ENCODE data around the gene TMA7. TPM values are rescaled to one million over a fixed set of nuclear protein-coding genes. Genes with fewer than 3 reads are reported as not detected.

TMA7 gene
- total and polyA plus RNA-seq, 4 donors, result 75.2 to 241 (median 113) TPM

DNA sequence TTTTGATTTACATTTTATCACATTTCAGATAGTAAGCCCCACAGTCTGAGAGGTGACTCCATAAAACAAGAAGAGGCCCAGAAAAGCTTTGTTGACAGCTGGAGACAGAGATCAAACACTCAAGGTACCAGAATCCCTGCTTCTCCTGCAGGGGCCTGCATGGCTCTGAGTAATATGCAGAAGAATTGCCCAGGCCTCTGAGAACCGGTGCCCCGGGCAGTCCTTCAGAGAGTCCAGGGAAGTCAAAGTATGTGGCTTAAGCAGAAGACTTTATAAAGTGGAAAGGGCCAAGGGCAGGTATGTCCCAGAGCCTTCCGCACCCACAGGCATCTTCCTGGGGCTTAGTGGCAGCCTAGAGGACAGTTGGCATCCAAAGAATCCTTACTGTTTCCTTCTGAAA, 19.3 kb downstream of the TMA7 start:
- peaks cover 9 to 45% (median 35%) of the 10 kb centered on the region in 4 donors for H3K36me3 ChIP-seq (ENCODE audit: control insufficient read depth in 4 of 4, insufficient read depth in 3 of 4, low read depth in 1 of 4, low read length in 3 of 4)
- no peak for DNase-seq (ENCODE audit: low spot score)
- H3K9me3 ChIP-seq (ENCODE audit: control insufficient read depth in 4 of 4, low read length in 3 of 4), result no peaks in the 10 kb centered on the region
- 92% methylated on average over 3 of the region's 3 CpGs for WGBS
- H3K27ac ChIP-seq (ENCODE audit: low read depth in 1 of 2, low read length in 2 of 2), result no peak overlapping the region
- H3K27me3 ChIP-seq (ENCODE audit: control insufficient read depth in 4 of 4, insufficient read depth in 4 of 4, low read length in 3 of 4), result no peaks in the 10 kb centered on the region
- no peak overlapping the region for H3K4me3 ChIP-seq (ENCODE audit: low read depth in 1 of 3, low read length in 3 of 3)
- TF ChIP-seq FOXA2 (IDR thresholded peaks at IDR 0.05), result no peak
- TF ChIP-seq SP1 (IDR thresholded peaks at IDR 0.05), result no peak
- H3K9ac ChIP-seq (ENCODE audit: low read depth in 1 of 2, low read length in 2 of 2), result no peak overlapping the region
- H3K4me1 ChIP-seq (ENCODE audit: control insufficient read depth in 4 of 4, insufficient read depth in 4 of 4, low read length in 3 of 4), result no peaks in the 10 kb centered on the region

DNA sequence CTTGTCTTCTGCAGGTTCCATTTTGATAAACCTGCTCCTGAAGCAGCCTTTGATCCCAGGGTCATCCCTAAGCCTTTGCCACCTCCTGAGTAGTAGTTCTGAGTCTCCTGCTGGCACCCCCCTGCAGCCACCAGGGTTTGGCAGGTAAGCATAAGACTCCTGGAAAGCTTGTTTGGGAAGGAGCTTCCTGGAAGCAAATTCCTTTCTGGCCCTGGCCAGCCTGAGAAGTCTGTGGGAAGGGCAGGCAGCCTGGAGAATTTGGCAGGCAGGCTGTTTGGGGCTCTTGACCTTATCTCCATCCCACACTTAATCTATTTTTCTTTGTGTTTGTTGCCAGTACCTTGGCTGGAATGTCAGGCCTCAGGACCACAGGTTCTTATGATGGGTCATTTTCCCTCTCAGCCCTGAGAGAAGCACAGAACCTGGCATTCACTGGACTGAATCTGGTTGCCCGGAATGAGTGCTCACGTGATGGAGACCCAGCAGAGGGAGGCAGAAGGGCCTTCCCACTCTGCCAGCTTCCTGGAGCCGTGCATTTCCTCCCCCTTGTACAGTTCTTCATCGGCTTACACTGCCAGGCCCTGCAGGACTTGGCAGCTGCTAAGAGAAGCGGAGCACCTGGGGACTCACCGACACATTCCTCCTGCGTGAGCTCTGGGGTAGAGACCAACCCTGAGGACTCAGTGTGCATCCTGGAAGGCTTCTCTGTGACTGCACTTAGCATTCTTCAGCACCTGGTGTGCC, 19.9 kb downstream of the TMA7 start:
- H3K27me3 ChIP-seq (ENCODE audit: control insufficient read depth in 4 of 4, insufficient read depth in 4 of 4, low read length in 3 of 4), result no peaks in the 10 kb centered on the region
- H3K9ac ChIP-seq (ENCODE audit: low read depth in 1 of 2, low read length in 2 of 2), result no peak overlapping the region
- no peaks in the 10 kb centered on the region for H3K9me3 ChIP-seq (ENCODE audit: control insufficient read depth in 4 of 4, low read length in 3 of 4)
- no peak overlapping the region for H3K4me3 ChIP-seq (ENCODE audit: low read depth in 1 of 3, low read length in 3 of 3)
- TF ChIP-seq RXRA (IDR thresholded peaks at IDR 0.05) (no peak), GABPA (IDR thresholded peaks at IDR 0.05 in 1 of 2, conservative IDR thresholded peaks at IDR 0.05 in 1 of 2) (no peak), FOXA1 (IDR thresholded peaks at IDR 0.05) (no peak), SP1 (IDR thresholded peaks at IDR 0.05) (no peak), RAD21 (IDR thresholded peaks at IDR 0.05) (no peak)
- TF ChIP-seq, protein P1, sequence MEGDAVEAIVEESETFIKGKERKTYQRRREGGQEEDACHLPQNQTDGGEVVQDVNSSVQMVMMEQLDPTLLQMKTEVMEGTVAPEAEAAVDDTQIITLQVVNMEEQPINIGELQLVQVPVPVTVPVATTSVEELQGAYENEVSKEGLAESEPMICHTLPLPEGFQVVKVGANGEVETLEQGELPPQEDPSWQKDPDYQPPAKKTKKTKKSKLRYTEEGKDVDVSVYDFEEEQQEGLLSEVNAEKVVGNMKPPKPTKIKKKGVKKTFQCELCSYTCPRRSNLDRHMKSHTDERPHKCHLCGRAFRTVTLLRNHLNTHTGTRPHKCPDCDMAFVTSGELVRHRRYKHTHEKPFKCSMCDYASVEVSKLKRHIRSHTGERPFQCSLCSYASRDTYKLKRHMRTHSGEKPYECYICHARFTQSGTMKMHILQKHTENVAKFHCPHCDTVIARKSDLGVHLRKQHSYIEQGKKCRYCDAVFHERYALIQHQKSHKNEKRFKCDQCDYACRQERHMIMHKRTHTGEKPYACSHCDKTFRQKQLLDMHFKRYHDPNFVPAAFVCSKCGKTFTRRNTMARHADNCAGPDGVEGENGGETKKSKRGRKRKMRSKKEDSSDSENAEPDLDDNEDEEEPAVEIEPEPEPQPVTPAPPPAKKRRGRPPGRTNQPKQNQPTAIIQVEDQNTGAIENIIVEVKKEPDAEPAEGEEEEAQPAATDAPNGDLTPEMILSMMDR (IDR thresholded peaks at IDR 0.05; ENCODE audit: low read depth, low read length, missing input control), result no peak
- TF ChIP-seq, protein P2, sequence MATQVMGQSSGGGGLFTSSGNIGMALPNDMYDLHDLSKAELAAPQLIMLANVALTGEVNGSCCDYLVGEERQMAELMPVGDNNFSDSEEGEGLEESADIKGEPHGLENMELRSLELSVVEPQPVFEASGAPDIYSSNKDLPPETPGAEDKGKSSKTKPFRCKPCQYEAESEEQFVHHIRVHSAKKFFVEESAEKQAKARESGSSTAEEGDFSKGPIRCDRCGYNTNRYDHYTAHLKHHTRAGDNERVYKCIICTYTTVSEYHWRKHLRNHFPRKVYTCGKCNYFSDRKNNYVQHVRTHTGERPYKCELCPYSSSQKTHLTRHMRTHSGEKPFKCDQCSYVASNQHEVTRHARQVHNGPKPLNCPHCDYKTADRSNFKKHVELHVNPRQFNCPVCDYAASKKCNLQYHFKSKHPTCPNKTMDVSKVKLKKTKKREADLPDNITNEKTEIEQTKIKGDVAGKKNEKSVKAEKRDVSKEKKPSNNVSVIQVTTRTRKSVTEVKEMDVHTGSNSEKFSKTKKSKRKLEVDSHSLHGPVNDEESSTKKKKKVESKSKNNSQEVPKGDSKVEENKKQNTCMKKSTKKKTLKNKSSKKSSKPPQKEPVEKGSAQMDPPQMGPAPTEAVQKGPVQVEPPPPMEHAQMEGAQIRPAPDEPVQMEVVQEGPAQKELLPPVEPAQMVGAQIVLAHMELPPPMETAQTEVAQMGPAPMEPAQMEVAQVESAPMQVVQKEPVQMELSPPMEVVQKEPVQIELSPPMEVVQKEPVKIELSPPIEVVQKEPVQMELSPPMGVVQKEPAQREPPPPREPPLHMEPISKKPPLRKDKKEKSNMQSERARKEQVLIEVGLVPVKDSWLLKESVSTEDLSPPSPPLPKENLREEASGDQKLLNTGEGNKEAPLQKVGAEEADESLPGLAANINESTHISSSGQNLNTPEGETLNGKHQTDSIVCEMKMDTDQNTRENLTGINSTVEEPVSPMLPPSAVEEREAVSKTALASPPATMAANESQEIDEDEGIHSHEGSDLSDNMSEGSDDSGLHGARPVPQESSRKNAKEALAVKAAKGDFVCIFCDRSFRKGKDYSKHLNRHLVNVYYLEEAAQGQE (IDR thresholded peaks at IDR 0.05), result no peak
- TF ChIP-seq, protein P3, sequence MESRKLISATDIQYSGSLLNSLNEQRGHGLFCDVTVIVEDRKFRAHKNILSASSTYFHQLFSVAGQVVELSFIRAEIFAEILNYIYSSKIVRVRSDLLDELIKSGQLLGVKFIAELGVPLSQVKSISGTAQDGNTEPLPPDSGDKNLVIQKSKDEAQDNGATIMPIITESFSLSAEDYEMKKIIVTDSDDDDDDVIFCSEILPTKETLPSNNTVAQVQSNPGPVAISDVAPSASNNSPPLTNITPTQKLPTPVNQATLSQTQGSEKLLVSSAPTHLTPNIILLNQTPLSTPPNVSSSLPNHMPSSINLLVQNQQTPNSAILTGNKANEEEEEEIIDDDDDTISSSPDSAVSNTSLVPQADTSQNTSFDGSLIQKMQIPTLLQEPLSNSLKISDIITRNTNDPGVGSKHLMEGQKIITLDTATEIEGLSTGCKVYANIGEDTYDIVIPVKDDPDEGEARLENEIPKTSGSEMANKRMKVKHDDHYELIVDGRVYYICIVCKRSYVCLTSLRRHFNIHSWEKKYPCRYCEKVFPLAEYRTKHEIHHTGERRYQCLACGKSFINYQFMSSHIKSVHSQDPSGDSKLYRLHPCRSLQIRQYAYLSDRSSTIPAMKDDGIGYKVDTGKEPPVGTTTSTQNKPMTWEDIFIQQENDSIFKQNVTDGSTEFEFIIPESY (IDR thresholded peaks at IDR 0.05), result no peak
- H3K4me1 ChIP-seq (ENCODE audit: control insufficient read depth in 4 of 4, insufficient read depth in 4 of 4, low read length in 3 of 4), result peaks cover 0 to under 1% (median 0%) of the 10 kb centered on the region in 4 donors
- 94% methylated on average over 7 of the region's 7 CpGs for WGBS
- DNase-seq (ENCODE audit: low spot score), result no peak
- peaks cover 9 to 41% (median 35%) of the 10 kb centered on the region in 4 donors for H3K36me3 ChIP-seq (ENCODE audit: control insufficient read depth in 4 of 4, insufficient read depth in 3 of 4, low read depth in 1 of 4, low read length in 3 of 4)
- no peak overlapping the region for H3K27ac ChIP-seq (ENCODE audit: low read depth in 1 of 2, low read length in 2 of 2)

Measured in liver (tissue), 9 donors.